ENCODE data around the gene CDON. TPM values are rescaled to one million over a fixed set of nuclear protein-coding genes. Genes with fewer than 3 reads are reported as not detected.

Gene CDON
- total and polyA plus RNA-seq, 2 donors (not counting 1 experiment from before 2014, with no cell fraction given): 0.01 TPM; not detected in 1

DNA sequence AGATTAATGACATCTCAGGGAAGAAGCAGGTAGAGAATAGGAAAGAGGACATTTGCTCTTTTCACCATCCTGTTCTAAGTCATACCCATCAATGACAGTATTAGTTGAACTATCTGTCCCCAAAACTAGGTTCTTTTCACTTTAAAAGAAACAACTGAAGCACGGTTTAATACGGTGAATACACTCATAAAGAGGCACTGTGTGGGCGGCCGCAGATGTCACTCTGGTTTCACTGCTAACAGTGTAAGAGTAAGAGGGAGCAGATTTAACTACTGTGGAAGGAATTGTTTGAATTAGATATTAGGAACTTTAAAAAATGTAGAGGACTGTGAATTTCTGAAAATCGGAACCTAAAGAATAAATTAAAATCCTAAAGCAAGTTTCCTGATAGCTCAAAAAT lies 67.4 kb downstream of the CDON start:
- intact Hi-C loops (cut with micrococcal nuclease): no loop called here
- Histone ChIP-seq H3K36me3 (replicated peaks in 1 of 2; ENCODE audit: control extremely low read depth in 1 of 2, control insufficient read depth in 1 of 2, extremely low read depth in 1 of 2, insufficient read depth in 2 of 2, low read length in 1 of 2) (no peaks in the 10 kb centered on the region), H3K27ac (ENCODE audit: low read length in 2 of 2) (no peak overlapping the region), H3K27me3 (replicated peaks in 1 of 4; ENCODE audit: control extremely low read depth in 1 of 4, control insufficient read depth in 3 of 4, insufficient read depth in 4 of 4, low read length in 3 of 4) (no peaks in the 10 kb centered on the region), H2AFZ (ENCODE audit: insufficient read depth, low read depth, low read length, poor library complexity, severe bottlenecking) (no peak overlapping the region), H3K9ac (ENCODE audit: low read length) (no peak overlapping the region), H3K9me3 (ENCODE audit: control extremely low read depth in 1 of 3, control insufficient read depth in 2 of 3, insufficient read depth in 1 of 3, low read length in 2 of 3) (no peaks in the 10 kb centered on the region), H3K4me1 (ENCODE audit: control insufficient read depth in 2 of 2, insufficient read depth in 2 of 2, low read length in 2 of 2) (no peaks in the 10 kb centered on the region), H3K4me2 (replicated peaks; ENCODE audit: low read depth, low read length, poor library complexity, severe bottlenecking) (no peak overlapping the region), H3K79me2 (ENCODE audit: control insufficient read depth, insufficient read depth, low read length) (no peaks in the 10 kb centered on the region), H3K4me3 (ENCODE audit: control extremely low read depth in 1 of 5, extremely low read depth in 1 of 5, insufficient read depth in 1 of 5, low read depth in 2 of 5, low read length in 4 of 5) (no peak overlapping the region), H4K20me1 (ENCODE audit: control insufficient read depth, insufficient read depth, low read length, poor library complexity, severe bottlenecking) (no peaks in the 10 kb centered on the region)
- no peak overlapping the region for H3K4me3 Mint-ChIP-seq
- H3K27ac Mint-ChIP-seq: no peak overlapping the region
- 40% methylated on average over 1 of the region's 5 CpGs for WGBS (ENCODE audit: insufficient coverage)
- H3K4me1 Mint-ChIP-seq: peaks cover 2% of the 10 kb centered on the region
- ChIA-PET POLR2A (no interaction called here), CTCF (no interaction called here)
- no peak for TF ChIP-seq EZH2 (IDR thresholded peaks at IDR 0.05; ENCODE audit: borderline replicate concordance, insufficient read depth, low read depth, low read length, poor library complexity, severe bottlenecking)
- TF ChIP-seq, protein P1, sequence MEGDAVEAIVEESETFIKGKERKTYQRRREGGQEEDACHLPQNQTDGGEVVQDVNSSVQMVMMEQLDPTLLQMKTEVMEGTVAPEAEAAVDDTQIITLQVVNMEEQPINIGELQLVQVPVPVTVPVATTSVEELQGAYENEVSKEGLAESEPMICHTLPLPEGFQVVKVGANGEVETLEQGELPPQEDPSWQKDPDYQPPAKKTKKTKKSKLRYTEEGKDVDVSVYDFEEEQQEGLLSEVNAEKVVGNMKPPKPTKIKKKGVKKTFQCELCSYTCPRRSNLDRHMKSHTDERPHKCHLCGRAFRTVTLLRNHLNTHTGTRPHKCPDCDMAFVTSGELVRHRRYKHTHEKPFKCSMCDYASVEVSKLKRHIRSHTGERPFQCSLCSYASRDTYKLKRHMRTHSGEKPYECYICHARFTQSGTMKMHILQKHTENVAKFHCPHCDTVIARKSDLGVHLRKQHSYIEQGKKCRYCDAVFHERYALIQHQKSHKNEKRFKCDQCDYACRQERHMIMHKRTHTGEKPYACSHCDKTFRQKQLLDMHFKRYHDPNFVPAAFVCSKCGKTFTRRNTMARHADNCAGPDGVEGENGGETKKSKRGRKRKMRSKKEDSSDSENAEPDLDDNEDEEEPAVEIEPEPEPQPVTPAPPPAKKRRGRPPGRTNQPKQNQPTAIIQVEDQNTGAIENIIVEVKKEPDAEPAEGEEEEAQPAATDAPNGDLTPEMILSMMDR (IDR thresholded peaks at IDR 0.05): no peak
- DNase-seq (no peak), ATAC-seq (ENCODE audit: low read depth) (no peak)
- H3K9me3 Mint-ChIP-seq (ENCODE audit: insufficient read depth): no peaks in the 10 kb centered on the region
- peaks cover 11% of the 10 kb centered on the region for H3K27me3 Mint-ChIP-seq

DNA sequence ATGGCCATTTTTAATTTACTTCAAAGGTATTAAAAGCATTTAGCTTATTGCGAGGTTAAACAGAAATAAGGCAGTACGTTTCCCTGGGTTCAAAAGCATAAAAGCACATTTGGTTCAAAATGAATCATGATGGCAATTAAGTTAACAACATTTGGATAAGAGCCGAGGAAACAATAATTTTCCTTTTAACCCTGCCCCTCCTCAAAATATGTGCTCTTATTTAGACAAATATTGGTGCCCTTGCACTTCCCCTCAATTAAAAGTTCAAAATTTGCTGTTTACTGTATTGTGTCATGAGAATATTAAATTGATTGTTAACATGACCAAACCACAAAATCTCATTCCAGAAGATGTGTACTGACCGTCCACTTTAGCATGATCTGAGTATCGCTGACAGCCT lies 68.2 kb downstream of the CDON start:
- Histone ChIP-seq H4K20me1 (ENCODE audit: control insufficient read depth, insufficient read depth, low read length, poor library complexity, severe bottlenecking) (no peaks in the 10 kb centered on the region), H3K9ac (ENCODE audit: low read length) (no peak overlapping the region), H3K36me3 (replicated peaks in 1 of 2; ENCODE audit: control extremely low read depth in 1 of 2, control insufficient read depth in 1 of 2, extremely low read depth in 1 of 2, insufficient read depth in 2 of 2, low read length in 1 of 2) (no peaks in the 10 kb centered on the region), H3K4me2 (replicated peaks; ENCODE audit: low read depth, low read length, poor library complexity, severe bottlenecking) (no peak overlapping the region), H3K4me3 (ENCODE audit: control extremely low read depth in 1 of 5, extremely low read depth in 1 of 5, insufficient read depth in 1 of 5, low read depth in 2 of 5, low read length in 4 of 5) (no peak overlapping the region), H3K4me1 (ENCODE audit: control insufficient read depth in 2 of 2, insufficient read depth in 2 of 2, low read length in 2 of 2) (no peaks in the 10 kb centered on the region), H3K9me3 (ENCODE audit: control extremely low read depth in 1 of 3, control insufficient read depth in 2 of 3, insufficient read depth in 1 of 3, low read length in 2 of 3) (no peaks in the 10 kb centered on the region), H2AFZ (ENCODE audit: insufficient read depth, low read depth, low read length, poor library complexity, severe bottlenecking) (no peak overlapping the region), H3K79me2 (ENCODE audit: control insufficient read depth, insufficient read depth, low read length) (no peaks in the 10 kb centered on the region), H3K27ac (ENCODE audit: low read length in 2 of 2) (no peak overlapping the region), H3K27me3 (replicated peaks in 1 of 4; ENCODE audit: control extremely low read depth in 1 of 4, control insufficient read depth in 3 of 4, insufficient read depth in 4 of 4, low read length in 3 of 4) (no peaks in the 10 kb centered on the region)
- Mint-ChIP-seq H3K27ac (no peak overlapping the region), H3K4me3 (no peak overlapping the region), H3K4me1 (peaks cover 2% of the 10 kb centered on the region), H3K9me3 (ENCODE audit: insufficient read depth) (no peaks in the 10 kb centered on the region), H3K27me3 (peaks cover 14% of the 10 kb centered on the region)
- TF ChIP-seq, protein P1 (IDR thresholded peaks at IDR 0.05): no peak
- no peak for TF ChIP-seq EZH2 (IDR thresholded peaks at IDR 0.05; ENCODE audit: borderline replicate concordance, insufficient read depth, low read depth, low read length, poor library complexity, severe bottlenecking)
- ATAC-seq (ENCODE audit: low read depth) (no peak), DNase-seq (no peak)
- WGBS (ENCODE audit: insufficient coverage): 100% methylated on average over 1 of the region's 5 CpGs
- ChIA-PET POLR2A (no interaction called here), CTCF (no interaction called here)
- intact Hi-C loops (cut with micrococcal nuclease): no loop called here
